ENCODE measurements around the gene PLAGL2. TPM values are rescaled to one million over a fixed set of nuclear protein-coding genes. Genes with fewer than 3 reads are reported as not detected.

PLAGL2 gene
- total and polyA plus RNA-seq, 9 of the 15 experiments (the other 6 are each of a cell fraction or from before 2014, with no cell fraction given): 3.1 to 24.3 (median 6.4) TPM

DNA sequence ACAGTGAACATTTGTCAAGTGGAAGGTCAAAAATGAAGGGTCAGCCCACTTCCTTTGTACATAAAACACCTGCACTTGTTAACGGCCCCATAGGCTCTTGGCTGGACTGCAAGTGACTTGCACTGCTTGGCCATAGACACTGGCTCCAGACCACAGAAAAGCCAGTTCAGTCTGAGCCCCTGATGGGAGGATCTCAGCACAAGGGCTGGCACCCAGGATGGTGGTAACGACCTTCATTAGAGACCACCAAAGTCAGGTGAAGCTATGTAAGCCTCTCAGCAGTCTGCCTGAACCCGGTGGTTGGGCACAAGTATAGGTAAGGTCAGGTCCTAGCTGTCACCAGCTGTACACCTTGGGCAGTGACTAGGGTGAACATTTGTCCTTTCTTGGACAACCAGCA is 16.1 kb downstream of the PLAGL2 start:
- Histone ChIP-seq H3K27ac (ENCODE audit: extremely low read depth, low read depth, low read length) (no peak overlapping the region), H3K9ac (ENCODE audit: insufficient read depth in 1 of 2, low read depth in 2 of 2, low read length in 2 of 2) (no peak overlapping the region), H4K20me1 (replicated peaks; ENCODE audit: control insufficient read depth, insufficient read depth, low read length) (no peaks in the 10 kb centered on the region), H3K9me3 (replicated peaks; ENCODE audit: control insufficient read depth, insufficient read depth, low read depth, low read length) (no peaks in the 10 kb centered on the region), H3K4me3 (no peak overlapping the region), H3K36me3 (ENCODE audit: control insufficient read depth, insufficient read depth, low read length) (peaks cover 27% of the 10 kb centered on the region), H3K9me1 (ENCODE audit: control insufficient read depth, insufficient read depth, low read length) (no peaks in the 10 kb centered on the region), H3K27me3 (ENCODE audit: control insufficient read depth in 2 of 2, insufficient read depth in 2 of 2, low read length in 2 of 2) (no peaks in the 10 kb centered on the region), H3K4me1 (replicated peaks in 1 of 2; ENCODE audit: control insufficient read depth in 2 of 2, insufficient read depth in 2 of 2, low read length in 2 of 2) (peaks cover 0 to 2% of the 10 kb centered on the region in 2 experiments; a peak in 1 of 5 replicates), H3K4me2 (ENCODE audit: insufficient read depth, low read length) (no peak overlapping the region), H3K79me2 (ENCODE audit: control insufficient read depth, insufficient read depth, low read length) (no peaks in the 10 kb centered on the region), H2AFZ (ENCODE audit: low read depth, low read length) (no peak overlapping the region)
- DNase-seq (ENCODE audit: extremely low read depth in 1 of 4, low spot score in 3 of 4): no peak
- no peak for FAIRE-seq
- intact Hi-C loops (cut with micrococcal nuclease): no loop called here
- ChIA-PET POLR2A (interaction anchor here (1.2 to 1.4 kb wide), 2 partner anchors 13 to 248 kb away, joined by 4 to 6 read pairs; no protein-coding TSS in a partner anchor), CTCF (ENCODE audit: low intra/inter-chr PET ratio) (no interaction called here)
- TF ChIP-seq ZNF354B (CRISPR knock-in tag; IDR thresholded peaks at IDR 0.05): no peak
- TF ChIP-seq RREB1 (CRISPR knock-in tag; IDR thresholded peaks at IDR 0.05): no peak
- TF ChIP-seq, protein P1, sequence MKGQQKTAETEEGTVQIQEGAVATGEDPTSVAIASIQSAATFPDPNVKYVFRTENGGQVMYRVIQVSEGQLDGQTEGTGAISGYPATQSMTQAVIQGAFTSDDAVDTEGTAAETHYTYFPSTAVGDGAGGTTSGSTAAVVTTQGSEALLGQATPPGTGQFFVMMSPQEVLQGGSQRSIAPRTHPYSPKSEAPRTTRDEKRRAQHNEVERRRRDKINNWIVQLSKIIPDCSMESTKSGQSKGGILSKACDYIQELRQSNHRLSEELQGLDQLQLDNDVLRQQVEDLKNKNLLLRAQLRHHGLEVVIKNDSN (CRISPR knock-in tag; IDR thresholded peaks at IDR 0.05): no peak
- TF ChIP-seq EP300 (IDR thresholded peaks at IDR 0.05; ENCODE audit: low read length): no peak
- no peak; the same call in 1 of the 3 replicates for ATAC-seq
- 59% methylated on average over 3 of the region's 3 CpGs for WGBS (ENCODE audit: insufficient coverage, low coverage, missing lambda C conversion rate)
- in situ Hi-C loops (cut with MboI): no loop called here
- no TSS peak for BruUV-seq (replicated peaks)
